Stimulated activated CD8-positive, alpha-beta memory T cell treated with anti-CD3 and anti-CD28 coated beads, Interleukin-12 subunit alpha, Interleukin-12 subunit beta, amount 100 ng/mL, for 24 hours (primary cell): ENCODE measurements around the gene FRMD6.
"Not testable (repeated sequence)": the region's sequence is repeated elsewhere in the genome, so short reads cannot be mapped to it uniquely, and the experiment has no call there.

Experiments used
- DNase-seq: peaks from one replicate; pipeline ENCODE4 v3.0.0-alpha.2; 2020; ENCODE audit errors: extremely low read depth

The FRMD6 gene

DNA sequence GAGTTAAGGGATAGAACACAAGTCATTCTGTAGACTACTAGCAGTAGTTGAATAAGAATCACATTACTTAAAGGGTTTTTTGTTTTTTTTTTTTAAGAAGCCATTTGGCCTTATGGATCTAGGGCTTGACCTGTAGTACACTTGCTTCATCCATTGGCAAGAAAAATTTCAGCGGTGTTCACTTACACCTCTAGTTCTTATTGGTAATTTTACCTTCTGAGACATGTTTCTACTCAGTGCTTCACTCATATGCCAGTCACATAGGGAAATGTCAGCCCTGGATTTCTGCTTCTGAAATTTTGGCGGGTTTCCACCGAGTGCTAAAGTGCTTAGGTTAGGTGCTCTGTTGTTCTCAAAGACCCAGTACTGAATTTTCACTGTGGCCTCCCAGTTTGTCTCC, 72.9 kb downstream of the FRMD6 start:
- no peak for DNase-seq

- no peak for DNase-seq
These were observed 73.4 kb downstream of the FRMD6 start for GRCh38 chr14:51725061-51725460.

DNA sequence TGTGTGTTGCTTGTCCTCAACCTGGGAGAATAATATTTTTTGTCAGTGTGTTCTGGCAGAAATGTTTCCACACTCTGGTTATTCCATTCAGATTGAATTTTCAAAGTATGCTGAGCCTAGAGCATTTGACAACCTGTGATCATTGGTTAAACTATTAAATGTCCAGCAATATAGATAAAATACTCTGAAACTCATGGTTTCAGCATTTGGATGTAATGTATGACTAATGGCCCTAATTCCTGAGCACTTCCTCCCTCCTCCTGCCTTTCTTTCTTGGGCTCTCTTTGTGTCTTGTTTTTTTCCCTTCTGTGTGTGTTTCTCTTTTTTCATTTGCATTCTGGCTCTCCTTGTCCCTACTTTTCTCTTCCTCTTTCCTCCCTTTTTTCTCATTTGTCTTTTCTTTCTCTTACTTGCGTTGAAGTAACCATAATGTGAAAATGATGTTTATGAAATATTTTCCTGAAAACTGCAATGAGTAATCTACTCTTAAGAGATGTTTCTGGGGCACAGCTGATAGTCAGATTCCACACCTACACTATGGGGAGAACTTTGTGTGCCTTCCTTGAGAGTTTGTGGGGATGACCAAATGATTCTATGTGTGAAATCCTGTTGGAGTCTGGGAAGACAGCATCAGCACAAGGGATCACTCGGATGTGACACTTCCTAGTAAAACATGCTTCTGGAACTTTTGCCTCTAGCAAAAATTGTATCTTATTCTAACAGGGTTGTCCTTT, 74.6 kb downstream of the FRMD6 start:
- no peak for DNase-seq

- no peak for DNase-seq
These were observed 75.8 kb downstream of the FRMD6 start for GRCh38 chr14:51727526-51727925.

GRCh38 chr14:51730098-51730497, 78.4 kb downstream of the FRMD6 start:
- DNase-seq: no peak

DNA sequence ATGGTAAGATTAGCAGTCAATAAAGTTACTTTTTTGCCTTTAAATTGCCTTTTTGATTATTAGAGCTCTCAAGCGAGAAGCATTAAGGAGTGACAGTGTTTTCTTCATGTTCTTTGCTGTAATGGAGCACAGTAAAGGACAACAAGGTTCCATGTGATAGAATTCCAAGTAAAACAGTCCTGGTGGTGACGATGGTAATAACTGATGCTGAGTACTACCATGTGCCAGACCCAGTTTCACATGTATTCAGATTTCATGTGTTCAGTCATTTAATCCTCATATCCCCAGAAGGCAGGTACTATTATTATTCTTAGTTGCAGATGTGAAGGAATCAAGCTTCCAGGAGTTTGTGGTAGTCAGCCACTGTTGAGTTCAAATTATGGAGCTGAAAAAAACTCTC, 79.0 kb downstream of the FRMD6 start:
- no peak for DNase-seq

DNA sequence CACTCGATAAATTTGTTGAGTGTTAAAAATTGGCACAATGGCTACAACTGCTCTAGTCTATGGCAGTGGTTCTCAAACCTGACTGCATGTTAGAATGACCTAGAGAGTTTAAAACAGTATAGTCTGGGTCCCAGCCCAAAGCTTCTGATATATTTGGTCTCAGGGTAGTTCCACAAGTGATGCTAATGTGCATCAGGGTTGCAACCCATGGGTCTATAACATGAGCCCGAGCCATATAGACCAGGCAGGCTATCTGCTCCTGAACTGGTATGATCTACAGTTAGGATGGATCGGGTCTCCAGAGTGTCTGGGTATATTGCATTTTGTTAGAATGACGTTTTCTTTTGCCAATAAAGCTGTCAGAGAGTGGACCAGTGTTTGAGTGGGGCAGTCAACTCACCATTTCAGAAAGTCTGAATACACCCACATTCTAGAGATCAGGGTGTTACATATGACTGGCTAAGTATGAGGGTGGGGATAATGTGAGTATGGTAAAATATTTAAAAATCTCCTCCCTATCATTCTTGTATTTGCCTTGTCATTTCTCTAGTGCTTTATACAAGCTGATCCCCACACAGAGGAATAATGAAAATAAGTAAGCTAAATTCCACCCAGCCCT, 80.9 kb downstream of the FRMD6 start:
- no peak for DNase-seq

DNA sequence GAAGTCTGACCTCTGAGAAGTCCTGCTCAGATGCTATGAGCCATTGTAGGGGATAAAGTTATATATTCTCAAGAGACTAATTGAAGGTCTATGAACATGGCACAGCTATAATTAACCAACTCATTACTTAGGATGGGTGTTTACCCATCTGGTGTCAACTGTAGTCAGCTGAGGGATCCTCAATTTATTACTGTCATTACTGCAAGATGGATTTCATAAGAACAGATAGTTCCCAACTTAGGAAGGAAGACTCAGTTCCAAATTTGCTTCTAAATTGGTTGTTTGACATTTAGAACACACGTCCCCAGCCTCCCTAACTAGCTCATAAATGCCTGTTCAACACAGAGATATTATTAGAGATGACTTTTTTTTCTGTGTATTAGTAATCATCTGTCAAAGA, 81.4 kb downstream of the FRMD6 start:
- no peak for DNase-seq

- DNase-seq: no peak
These were observed 84.1 kb downstream of the FRMD6 start for GRCh38 chr14:51735851-51736250.

GRCh38 chr14:51738754-51739153, 87.0 kb downstream of the FRMD6 start:
- no peak for DNase-seq

GRCh38 chr14:51743588-51744000, 91.9 kb downstream of the FRMD6 start:
- no peak for DNase-seq

DNA sequence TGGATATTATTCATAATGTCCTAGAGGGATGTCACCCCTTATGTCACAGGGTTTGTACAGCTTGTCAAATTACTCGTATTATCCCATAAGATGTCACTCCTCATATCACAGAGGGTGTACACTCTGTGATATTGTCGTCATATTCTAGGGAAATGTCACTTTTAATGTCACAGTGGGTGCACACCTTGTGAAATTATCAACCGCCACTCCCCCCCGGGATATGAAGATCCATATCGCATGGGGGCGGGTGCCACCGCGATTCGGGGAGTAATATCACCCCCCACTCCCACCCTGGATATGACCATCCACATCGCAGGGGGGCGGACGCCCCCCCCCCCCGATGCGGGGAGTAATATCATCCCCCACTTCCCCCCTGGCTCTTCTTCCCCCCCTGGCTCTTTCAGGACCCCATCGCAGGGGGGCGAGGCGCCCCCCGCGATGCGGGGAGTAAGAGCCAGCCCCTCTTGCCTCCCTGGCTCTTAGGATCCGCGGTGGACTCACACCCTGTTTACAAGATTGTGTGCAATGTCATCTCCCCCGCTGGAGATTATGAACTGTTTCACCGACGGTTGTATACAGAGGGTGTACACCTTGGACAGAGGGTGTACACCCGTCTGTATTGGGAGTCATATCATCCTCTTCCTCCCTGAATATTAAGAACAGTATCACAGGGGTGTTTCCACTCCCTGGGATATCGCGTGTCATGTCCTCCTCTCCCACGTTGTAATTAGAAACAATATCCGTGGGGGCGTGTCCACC, 92.8 kb downstream of the FRMD6 start:
- DNase-seq: no peak

DNA sequence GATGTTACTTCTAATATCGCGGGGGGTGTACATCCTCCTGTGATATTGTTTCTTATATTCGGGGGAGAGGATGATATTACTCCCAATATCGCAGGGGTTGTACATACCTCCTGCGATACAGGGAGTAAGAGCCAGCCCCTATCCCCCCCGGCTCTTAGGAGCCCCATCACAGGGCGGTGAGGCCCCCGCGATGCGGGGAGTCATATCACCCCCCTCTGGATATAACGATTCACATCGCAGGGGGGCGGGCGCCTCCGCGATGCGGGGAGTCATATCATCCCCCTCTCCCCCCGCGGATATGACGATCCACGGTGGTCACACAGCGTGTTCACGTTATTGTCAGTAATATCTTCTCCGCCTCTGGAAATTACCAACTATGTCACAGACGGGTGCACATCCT, 95.1 kb downstream of the FRMD6 start:
- not testable (repeated sequence) for DNase-seq

GRCh38 chr14:51750542-51750941, 98.8 kb downstream of the FRMD6 start:
- DNase-seq: no peak

- DNase-seq: not testable (repeated sequence)
These were observed 100.1 kb downstream of the FRMD6 start for GRCh38 chr14:51751611-51752345.

- not testable (repeated sequence) for DNase-seq
These were observed 106.0 kb downstream of the FRMD6 start for GRCh38 chr14:51757756-51758155.

DNA sequence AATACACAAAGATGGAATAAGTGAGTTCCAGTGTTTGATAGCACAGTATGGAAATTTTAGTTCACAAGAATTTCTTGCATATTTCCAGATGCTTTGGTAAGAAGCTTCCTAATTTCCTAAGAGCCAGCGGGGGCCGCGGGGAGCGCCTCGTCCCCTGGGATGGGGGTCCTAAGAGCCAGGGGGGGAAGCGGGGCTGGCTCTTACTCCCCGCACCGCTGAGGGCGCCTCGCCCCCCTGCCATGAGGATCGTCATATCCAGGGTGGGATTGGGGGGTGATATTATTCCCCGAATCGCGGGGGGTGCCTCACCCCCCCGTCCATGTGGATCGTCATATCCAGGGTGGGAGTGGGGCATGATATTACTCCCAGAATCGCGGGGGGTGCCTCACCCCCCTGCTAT, 108.2 kb downstream of the FRMD6 start:
- no peak for DNase-seq

DNA sequence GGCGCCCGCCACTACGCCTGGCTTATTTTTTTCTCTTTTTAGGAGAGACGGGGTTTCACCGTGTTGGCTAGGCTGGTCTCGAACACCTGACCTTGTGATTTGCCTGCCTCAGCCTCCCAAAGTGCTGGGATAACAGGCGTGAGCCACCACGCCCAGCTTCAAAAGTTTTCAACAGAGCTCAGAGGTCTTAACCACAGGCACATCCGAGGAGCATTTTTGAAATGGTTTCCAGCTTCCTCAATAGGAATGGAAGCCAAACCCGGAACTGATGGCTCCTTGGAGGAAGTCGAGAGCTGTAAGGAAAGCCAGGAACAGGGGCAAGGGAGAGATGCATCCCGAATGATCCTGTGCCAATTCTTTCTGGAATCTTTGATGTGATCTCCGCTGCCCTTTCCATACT, 114.0 kb downstream of the FRMD6 start:
- not testable (repeated sequence) for DNase-seq

GRCh38 chr14:51766586-51766985, 114.9 kb downstream of the FRMD6 start:
- DNase-seq: not testable (repeated sequence)

DNA sequence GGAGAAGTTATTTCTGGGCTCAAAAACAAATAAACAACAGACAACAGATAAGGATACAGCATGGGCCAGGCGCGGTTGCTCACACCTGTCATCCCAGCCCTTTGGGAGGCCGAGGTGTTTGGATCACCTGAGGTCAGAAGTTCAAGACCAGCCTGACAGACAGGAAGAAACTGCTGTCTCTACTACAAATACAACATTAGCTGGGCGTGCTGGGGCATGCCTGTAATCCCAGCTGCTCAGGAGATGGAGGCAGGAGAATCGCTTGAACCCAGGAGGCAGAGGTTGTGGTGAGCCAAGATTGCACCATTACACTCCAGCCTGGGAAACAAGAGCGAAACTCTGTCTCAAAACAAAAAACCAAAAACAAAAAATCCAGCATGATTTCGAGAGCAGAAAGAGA, 117.6 kb downstream of the FRMD6 start:
- DNase-seq: not testable (repeated sequence)

- no peak for DNase-seq
These were observed 122.5 kb downstream of the FRMD6 start for GRCh38 chr14:51774209-51774608.
